HG03558 (cell line): ENCODE measurements around the gene DNM1.
"Not testable (repeated sequence)": the region's sequence is repeated elsewhere in the genome, so short reads cannot be mapped to it uniquely, and the experiment has no call there.

Experiments
- ATAC-seq: cut with Tn5 transposase; IDR thresholded peaks from one replicate; pipeline ENCODE4 v1.9.1; 2021; ENCODE audit warnings: moderate number of reproducible peaks; ENCODE audit not compliant: unreplicated experiment; ENCODE audit errors: extremely low read depth

Gene DNM1

GRCh38 chr9:128266868-128267590 is 63.9 kb downstream of the DNM1 start:
- ATAC-seq, result no peak

DNA sequence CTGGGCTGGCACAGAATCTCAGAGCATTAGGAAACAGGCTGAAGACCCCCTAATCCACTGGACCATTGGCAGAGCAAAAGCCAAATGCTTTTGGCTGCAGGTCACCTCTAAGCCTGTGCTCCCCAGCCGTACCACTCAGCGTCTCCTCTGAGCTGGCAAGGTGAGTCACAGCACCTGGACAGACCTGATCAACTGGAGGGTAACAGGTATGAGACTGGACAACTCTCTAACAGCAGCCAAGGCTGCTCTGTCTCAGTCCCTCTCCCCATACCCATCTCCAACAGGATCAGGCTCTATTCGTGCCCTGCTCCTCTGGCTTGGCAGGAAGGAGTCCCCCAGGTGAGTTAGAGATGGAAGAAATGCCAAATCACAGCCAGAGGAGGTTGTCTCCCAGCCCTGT is 67.9 kb downstream of the DNM1 start:
- no peak for ATAC-seq

- no peak for ATAC-seq
These were observed 68.3 kb downstream of the DNM1 start for GRCh38 chr9:128271512-128271911.

- no peak for ATAC-seq
These were observed 71.1 kb downstream of the DNM1 start for GRCh38 chr9:128274245-128274644.

GRCh38 chr9:128275198-128276007 is 72.2 kb downstream of the DNM1 start, which contains the start of gene GOLGA2:
Gene GOLGA2 (minus strand): TSS chr9:128276007. CDS start chr9:128275976, 31 bp downstream.
- no peak for ATAC-seq

DNA sequence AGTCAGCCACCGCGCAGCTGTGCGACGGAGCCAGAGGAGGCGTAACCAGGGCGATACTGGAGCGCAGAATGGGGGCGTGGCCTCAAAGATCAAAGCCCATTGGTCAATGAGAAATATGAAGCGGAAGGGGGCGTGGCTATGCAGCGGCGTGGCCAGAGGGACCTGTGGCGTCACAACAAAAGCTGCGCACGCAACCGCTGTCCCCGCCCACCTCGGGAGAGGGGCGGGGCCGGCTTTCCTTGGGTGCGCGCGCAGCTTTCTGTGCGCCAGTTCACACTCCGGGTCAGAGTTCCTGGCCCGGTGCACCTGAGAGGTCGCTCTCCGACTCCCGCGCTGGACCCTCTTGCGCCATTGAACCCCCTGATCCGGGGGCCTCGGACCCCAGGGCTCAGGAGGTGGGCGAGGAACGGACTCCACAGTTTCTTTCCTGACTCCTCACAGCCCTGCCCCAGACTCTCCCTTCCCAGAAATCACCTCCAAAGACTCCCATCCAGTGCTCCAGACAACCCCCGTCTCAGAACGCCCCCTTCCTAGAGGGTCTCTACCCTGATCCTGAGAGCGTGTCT is 72.9 kb downstream of the DNM1 start, which contains the start of gene SWI5:
TSS of gene SWI5 (plus strand) at position 269 of the 566 bp plus-strand sequence.
- peak; percentile 97 for ATAC-seq

DNA sequence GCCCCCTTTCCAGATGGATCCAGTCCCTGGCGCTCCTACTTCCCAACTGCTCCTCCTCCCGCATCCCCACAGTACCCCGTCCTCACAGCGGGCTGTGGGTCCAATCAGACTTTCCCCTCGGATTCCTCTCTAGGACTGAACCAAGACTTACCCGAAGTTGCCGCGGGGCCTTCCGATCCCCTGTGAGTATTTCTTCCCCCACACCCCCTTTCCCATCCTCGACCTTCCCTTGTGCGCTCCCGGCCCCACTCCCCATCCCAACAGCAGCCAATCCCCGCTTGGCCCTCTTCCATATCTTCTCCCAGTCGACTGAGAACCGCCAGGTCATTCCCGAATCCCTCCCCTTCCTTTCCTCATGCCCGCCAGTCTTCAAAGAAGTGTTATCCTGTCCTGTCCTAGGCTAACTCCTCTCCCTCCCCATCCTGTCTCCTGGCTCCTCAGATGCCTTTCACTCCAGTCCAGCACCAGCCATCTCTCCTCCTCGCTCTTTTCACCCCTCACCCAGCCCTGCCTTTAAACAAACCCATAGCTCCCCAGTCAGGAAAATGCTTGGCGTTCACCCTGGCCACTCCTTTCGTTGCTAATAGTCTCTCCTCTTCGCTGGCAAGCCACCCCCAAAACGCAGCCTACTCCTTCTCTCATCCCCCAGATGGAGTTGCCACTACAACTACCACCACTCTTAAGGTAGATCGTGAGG is 73.5 kb downstream of the DNM1 start:
- ATAC-seq, result no peak

DNA sequence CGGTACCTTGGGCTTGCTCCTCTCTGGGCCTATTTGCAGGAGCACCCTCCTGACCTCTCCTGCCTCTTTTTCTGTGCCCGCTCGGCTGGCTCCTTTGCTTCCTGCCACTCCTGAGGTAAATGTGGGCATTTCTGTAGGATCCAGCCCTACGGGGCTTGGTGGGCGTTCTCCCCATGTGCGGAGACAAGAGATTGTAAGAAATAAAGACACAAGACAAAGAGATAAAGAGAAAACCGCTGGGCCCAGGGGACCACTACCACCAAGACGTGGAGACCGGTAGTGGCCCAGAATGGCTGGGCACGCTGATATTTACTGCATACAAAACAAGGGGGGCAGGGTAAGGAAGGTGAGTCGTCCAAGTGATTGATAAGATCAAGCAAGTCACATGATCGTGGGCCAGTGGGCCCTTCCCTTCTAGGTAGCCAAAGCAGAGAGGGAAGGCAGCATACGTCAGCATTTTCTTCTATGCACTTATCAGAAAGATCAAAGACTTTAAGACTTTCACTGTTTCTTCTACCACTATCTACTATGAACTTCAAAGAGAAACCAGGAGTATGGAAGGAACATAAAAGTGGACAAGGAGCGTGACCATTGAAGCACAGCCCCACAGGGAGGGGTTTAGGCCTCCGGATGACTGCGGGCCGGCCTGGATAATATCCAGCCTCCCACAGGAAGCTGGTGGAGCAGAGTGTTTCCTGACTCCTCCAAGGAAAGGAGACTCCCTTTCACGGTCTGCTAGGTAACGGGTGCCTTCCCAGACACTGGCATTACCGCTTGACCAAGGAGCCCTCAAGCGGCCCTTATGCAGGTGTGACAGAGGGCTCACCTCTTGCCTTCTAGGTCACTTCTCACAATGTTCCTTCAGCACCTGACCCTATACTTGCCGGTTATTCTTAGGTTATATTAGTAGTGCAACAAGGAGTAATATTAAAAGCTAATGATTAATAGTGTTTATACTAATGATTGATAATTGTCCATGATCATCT is 76.2 kb downstream of the DNM1 start:
- not testable (repeated sequence) for ATAC-seq

- no peak for ATAC-seq
These were observed 77.0 kb downstream of the DNM1 start for GRCh38 chr9:128280084-128280622.

GRCh38 chr9:128282500-128282899 is 79.3 kb downstream of the DNM1 start:
- ATAC-seq, result no peak

DNA sequence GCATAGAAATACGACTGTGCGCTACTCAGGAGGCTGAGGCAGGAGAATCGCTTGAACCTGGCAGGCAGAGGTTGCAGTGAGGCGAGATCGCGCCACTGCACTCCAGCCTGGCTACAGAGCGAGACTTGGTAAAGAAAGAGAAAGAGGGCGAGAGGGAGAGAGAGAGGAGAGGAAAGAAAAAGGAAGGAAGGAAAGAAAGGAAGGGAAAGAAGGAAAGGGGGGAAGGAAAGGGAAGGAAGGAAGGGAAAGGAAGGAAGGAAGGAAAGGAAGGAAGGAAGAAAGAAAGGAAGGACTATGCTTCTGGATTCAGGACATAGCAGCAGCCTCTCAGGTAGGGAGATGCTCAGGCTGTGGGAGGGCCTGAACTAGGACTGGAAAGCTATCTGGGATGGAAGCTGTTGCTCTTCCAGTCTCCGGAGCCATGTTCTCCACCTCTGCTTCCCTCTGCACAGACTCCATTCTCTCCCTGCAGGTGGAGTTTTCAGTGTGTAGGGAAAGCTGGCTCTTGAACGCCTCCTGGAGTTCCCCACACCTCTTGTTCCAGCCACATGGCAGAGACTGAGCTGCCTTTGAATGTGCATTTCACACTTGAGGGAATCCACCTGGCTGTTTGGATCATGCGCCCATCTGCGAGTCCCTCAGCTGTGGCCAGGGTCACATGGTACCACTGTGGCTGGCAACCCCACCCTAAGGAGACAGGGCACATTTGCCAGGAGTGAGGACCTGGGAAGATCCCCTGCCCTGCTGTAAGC is 82.0 kb downstream of the DNM1 start:
- no peak for ATAC-seq

- ATAC-seq, result no peak
These were observed 83.3 kb downstream of the DNM1 start for GRCh38 chr9:128286440-128286839.

DNA sequence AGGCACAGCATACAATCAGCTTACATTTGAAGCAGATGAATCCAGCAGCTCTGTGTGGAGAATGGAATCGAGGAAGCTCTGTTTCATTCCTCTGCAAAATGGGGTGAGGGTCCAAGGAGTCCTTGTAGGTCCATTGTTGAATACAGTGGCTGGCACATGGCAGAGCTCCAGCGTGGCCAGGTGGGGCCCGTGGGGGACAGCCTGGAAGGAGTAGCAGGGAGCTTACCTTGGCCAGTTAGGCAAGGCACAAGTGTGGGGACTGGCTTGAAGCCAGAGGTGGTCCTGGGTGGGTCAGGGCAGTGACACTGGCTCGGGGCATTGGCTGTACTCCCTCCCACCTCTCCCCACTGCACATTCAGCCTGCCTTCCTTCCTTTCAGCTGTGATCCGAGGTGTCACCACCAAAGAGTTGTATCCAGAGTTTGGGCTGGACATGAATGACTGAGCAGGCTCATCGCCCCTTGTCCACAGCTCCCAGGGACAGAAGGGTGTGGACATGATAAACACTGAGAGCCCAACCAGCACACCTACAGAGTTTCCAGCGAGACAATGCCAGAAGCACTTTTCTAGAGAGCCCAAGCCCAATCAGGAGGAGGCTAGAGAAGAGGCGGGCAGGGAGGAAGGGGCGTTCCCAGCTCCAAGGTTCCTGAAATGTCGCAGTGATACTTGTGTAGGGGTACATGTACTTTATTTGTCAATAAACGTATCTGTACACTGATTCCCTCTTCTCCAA is 85.3 kb downstream of the DNM1 start:
- no peak for ATAC-seq

DNA sequence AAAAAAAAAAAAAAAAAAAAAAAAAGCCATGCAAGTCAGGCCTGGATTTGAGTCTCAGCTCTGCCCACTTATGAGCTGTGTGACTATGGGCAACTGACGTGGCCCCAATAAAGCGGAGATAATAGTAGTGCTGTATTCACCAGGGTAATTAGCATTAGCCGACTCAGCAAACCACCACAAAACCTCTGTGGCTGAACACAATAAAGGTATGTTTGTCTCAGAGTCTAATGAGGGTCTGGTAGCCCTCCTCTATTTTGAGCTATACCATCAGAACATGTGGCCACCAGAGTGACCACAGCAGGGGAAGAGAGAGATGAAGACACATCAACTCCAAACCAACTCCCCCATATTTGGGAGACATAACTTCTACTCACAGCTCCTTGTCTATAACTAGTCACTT is 88.8 kb downstream of the DNM1 start:
- ATAC-seq, result no peak

GRCh38 chr9:128293091-128293490 is 89.9 kb downstream of the DNM1 start:
- ATAC-seq, result no peak

GRCh38 chr9:128294142-128294541 is 91.0 kb downstream of the DNM1 start:
- ATAC-seq, result no peak

GRCh38 chr9:128296340-128297220 is 93.4 kb downstream of the DNM1 start:
- no peak for ATAC-seq
